PC-3 (cell line): ENCODE data around the gene CHD6. TPM values are rescaled to one million over a fixed set of nuclear protein-coding genes. Genes with fewer than 3 reads are reported as not detected.
A peak's percentile ranks its signal among the peaks of the same experiment; 100 is the strongest.

Experiments
- ATAC-seq: fragments of 200-7000 bp; cut with Tn5 transposase; 2 replicates; pipeline ENCODE4 v1.9.1; 2020; ENCODE audit warnings: mild to moderate bottlenecking, moderate library complexity
- BruUV-seq: library from RNA; stranded (reverse); fragments of 400-500 nt; replicated peaks from 2 replicates; lab custom pipeline; 2021; lab: Mats Ljungman, UMichigan
- CTCF ChIA-PET: fragments of 300-600 bp; sonication (Branson Sonifier 250); formaldehyde crosslinking; loops from one replicate; lab custom pipeline; 2022; ENCODE audit warnings: antibody characterized with exemption; lab: Charles Lee
- POLR2A ChIA-PET: fragments of 300-600 bp; sonication (Branson Sonifier 250); formaldehyde crosslinking; loops from one replicate; lab custom pipeline; 2022; ENCODE audit warnings: antibody characterized with exemption; ENCODE audit not compliant: unreplicated experiment; lab: Charles Lee
- DNase-seq: peaks from one replicate; pipeline ENCODE4 v3.0.0-alpha.2; 2015
- H2AFZ ChIP-seq: fragments of 300-600 bp; sonication (generic); 2 replicates; pipeline ENCODE4 v1.6.0; 2016; ENCODE audit warnings: antibody characterized with exemption, low read length
- H3F3A ChIP-seq: fragments of 300-600 bp; sonication (generic); one replicate; pipeline ENCODE4 v1.6.0; 2017; ENCODE audit warnings: antibody characterized with exemption, low read length, control low read depth, mild to moderate bottlenecking; ENCODE audit not compliant: unreplicated experiment
- H3K27ac ChIP-seq: fragments of 300-600 bp; sonication (generic); 2 replicates; pipeline ENCODE4 v1.5.1; 2016; ENCODE audit warnings: mild to moderate bottlenecking, low read length
- H3K27me3 ChIP-seq: fragments of 300-600 bp; sonication (generic); 2 replicates; pipeline ENCODE4 v1.6.1; 2016; ENCODE audit warnings: low read length, mixed read lengths
- H3K36me3 ChIP-seq: fragments of 300-600 bp; sonication (generic); 2 replicates; pipeline ENCODE4 v1.6.1; 2016; ENCODE audit warnings: low read depth, mixed run types, low read length, mixed read lengths
- H3K4me1 ChIP-seq: fragments of 300-600 bp; sonication (generic); 2 replicates; pipeline ENCODE4 v1.5.1; 2016; ENCODE audit warnings: low read length; ENCODE audit not compliant: insufficient read depth
- H3K4me2 ChIP-seq: fragments of 300-600 bp; sonication (generic); 2 replicates; pipeline ENCODE4 v1.6.0; 2016; ENCODE audit warnings: low read length
- H3K4me3 ChIP-seq: fragments of 300-600 bp; sonication (generic); 2 replicates; pipeline ENCODE4 v1.5.1; 2016; ENCODE audit warnings: mild to moderate bottlenecking, low read length, mixed read lengths
- H3K79me2 ChIP-seq: fragments of 300-600 bp; sonication (generic); 2 replicates; pipeline ENCODE4 v1.6.1; 2017; ENCODE audit warnings: low read length, mixed read lengths
- H3K9ac ChIP-seq: fragments of 300-600 bp; sonication (generic); 2 replicates; pipeline ENCODE4 v1.6.0; 2016; ENCODE audit warnings: mild to moderate bottlenecking, low read length
- H3K9me2 ChIP-seq: fragments of 300-600 bp; sonication (generic); replicated peaks from 2 replicates; pipeline ENCODE4 v1.6.1; 2016; ENCODE audit warnings: mixed run types, low read length, mixed read lengths
- H3K9me3 ChIP-seq: fragments of 300-600 bp; sonication (generic); 2 replicates; pipeline ENCODE4 v1.6.1; 2016; ENCODE audit warnings: low read length, mixed read lengths
- H4K20me1 ChIP-seq: fragments of 300-600 bp; sonication (generic); 2 replicates; pipeline ENCODE4 v1.6.1; 2016; ENCODE audit warnings: low read length, mixed read lengths
- CTCF ChIP-seq: fragments of 300-600 bp; sonication (generic); conservative IDR thresholded peaks from 2 replicates; pipeline ENCODE4 v1.5.1; 2017; ENCODE audit warnings: antibody characterized with exemption, low read depth, mild to moderate bottlenecking, low read length
- EZH2 ChIP-seq: fragments of 300-600 bp; sonication (generic); IDR thresholded peaks from one replicate; pipeline ENCODE4 v1.6.1; 2017; ENCODE audit warnings: antibody characterized with exemption, mild to moderate bottlenecking, low read length; ENCODE audit not compliant: unreplicated experiment
- EZH2phosphoT487 ChIP-seq: fragments of 300-600 bp; sonication (generic); IDR thresholded peaks from 2 replicates; pipeline ENCODE4 v1.6.1; 2018; ENCODE audit warnings: mild to moderate bottlenecking, antibody characterized with exemption, low read length, borderline replicate concordance
- intact Hi-C: fragments of 100-400 bp; cut with micrococcal nuclease; formaldehyde crosslinking; loops from 2 replicates; pipeline ENCODE4 v1.9.0; 2023
- total RNA-seq: library from RNA; depleted of rRNA; stranded (reverse); fragments of >200 nt; gene quantifications from 2 replicates; pipeline ENCODE4 v1.2.3, GENCODE V29; 2014

CHD6 gene
- total RNA-seq, 1 experiment from 2014 or later: 19.5 TPM

- no peak for TF ChIP-seq CTCF
- no peak for TF ChIP-seq EZH2phosphoT487
- H3K9me2 ChIP-seq: no peaks in the 10 kb centered on the region
- ATAC-seq (no peak), DNase-seq (no peak)
- H2AFZ ChIP-seq: no peak overlapping the region
- no peak overlapping the region for H3K9ac ChIP-seq
- H4K20me1 ChIP-seq: no peaks in the 10 kb centered on the region
- no peaks in the 10 kb centered on the region for H3K79me2 ChIP-seq
- H3K27me3 ChIP-seq: no peaks in the 10 kb centered on the region
- no peak overlapping the region for H3K27ac ChIP-seq
- H3K4me3 ChIP-seq: no peak overlapping the region
- no peaks in the 10 kb centered on the region for H3K4me1 ChIP-seq
- POLR2A ChIA-PET: no interaction called here
- no peaks in the 10 kb centered on the region for H3K9me3 ChIP-seq
- peaks cover 28% of the 10 kb centered on the region; the same call in 1 of the 2 replicates for H3K36me3 ChIP-seq
- intact Hi-C loops: no loop called here
- H3F3A ChIP-seq: no peaks in the 10 kb centered on the region
- CTCF ChIA-PET: no interaction called here
- H3K4me2 ChIP-seq: no peak overlapping the region
- no TSS peak for BruUV-seq
Observed at GRCh38 chr20:41412324-41413120, 205.7 kb downstream of the CHD6 start.

- peak; percentile 59 for DNase-seq
- H2AFZ ChIP-seq: no peak overlapping the region
- H3K4me2 ChIP-seq: no peak overlapping the region
- peaks cover 24% of the 10 kb centered on the region; the same call in 1 of the 2 replicates for H3K36me3 ChIP-seq
- no peaks in the 10 kb centered on the region for H3K27me3 ChIP-seq
- no peaks in the 10 kb centered on the region for H3K9me2 ChIP-seq
- no peaks in the 10 kb centered on the region for H3K9me3 ChIP-seq
- no peaks in the 10 kb centered on the region for H3F3A ChIP-seq
- H3K4me1 ChIP-seq: no peaks in the 10 kb centered on the region
- TF ChIP-seq EZH2phosphoT487 (no peak), CTCF (peak; percentile 70)
- intact Hi-C loops: loop anchor here (2.0 kb wide), 1 partner anchor 71 kb away; the partner anchor contains the start of gene LPIN3
- no peaks in the 10 kb centered on the region for H3K79me2 ChIP-seq
- no TSS peak for BruUV-seq
- H3K9ac ChIP-seq: no peak overlapping the region
- no peaks in the 10 kb centered on the region for H4K20me1 ChIP-seq
- H3K27ac ChIP-seq: no peak overlapping the region
- POLR2A ChIA-PET: no interaction called here
- no peak overlapping the region for H3K4me3 ChIP-seq
- CTCF ChIA-PET: interaction anchor here (0.6 kb wide), 2 partner anchors 62 to 179 kb away, joined by 4 read pairs; no protein-coding TSS in a partner anchor
- ATAC-seq: 0 out of 2 replicates have a peak, but pooled peaks have one; percentile 22
Observed at GRCh38 chr20:41411391-41411847, 206.8 kb downstream of the CHD6 start.

GRCh38 chr20:41408986-41409385 is 209.2 kb downstream of the CHD6 start:
- DNase-seq: no peak
- no peak for ATAC-seq
- Histone ChIP-seq H3K9me3 (no peaks in the 10 kb centered on the region), H2AFZ (no peak overlapping the region), H3K79me2 (no peaks in the 10 kb centered on the region), H4K20me1 (no peaks in the 10 kb centered on the region), H3K9me2 (no peaks in the 10 kb centered on the region), H3K4me3 (no peak overlapping the region), H3K27ac (no peak overlapping the region), H3K36me3 (peaks cover 16% of the 10 kb centered on the region; the same call in 1 of the 2 replicates), H3K9ac (no peak overlapping the region), H3K4me1 (no peaks in the 10 kb centered on the region), H3K4me2 (no peak overlapping the region), H3K27me3 (no peaks in the 10 kb centered on the region), H3F3A (no peaks in the 10 kb centered on the region)
- ChIA-PET POLR2A (no interaction called here), CTCF (no interaction called here)
- intact Hi-C loops: no loop called here
- no TSS peak for BruUV-seq
- TF ChIP-seq EZH2 (no peak), CTCF (no peak), EZH2phosphoT487 (no peak)
